ENCODE data around the gene SPI1. TPM values are rescaled to one million over a fixed set of nuclear protein-coding genes. Genes with fewer than 3 reads are reported as not detected.

The SPI1 gene
- total and polyA plus RNA-seq, 12 donors = 3.4 to 38.9 (median 7.5) TPM

GRCh38 chr11:47391077-47391583, 12.8 kb upstream of the SPI1 start:
- H3K36me3 ChIP-seq = no peaks in the 10 kb centered on the region
- 88 to 93% methylated on average over 11 of the region's 11 CpGs for WGBS, 2 donors
- intact Hi-C loops (cut with DNase I) = no loop called here
- H3K4me1 ChIP-seq = peaks cover 0 to 81% (median 17%) of the 10 kb centered on the region in 9 donors
- no peak overlapping the region for H3K4me3 ChIP-seq
- H3K27ac ChIP-seq = peak overlapping the region in 7 of 10 donors; percentile 33 to 100 (median 53)
- H3K27me3 ChIP-seq = no peaks in the 10 kb centered on the region
- TF ChIP-seq, protein P1, sequence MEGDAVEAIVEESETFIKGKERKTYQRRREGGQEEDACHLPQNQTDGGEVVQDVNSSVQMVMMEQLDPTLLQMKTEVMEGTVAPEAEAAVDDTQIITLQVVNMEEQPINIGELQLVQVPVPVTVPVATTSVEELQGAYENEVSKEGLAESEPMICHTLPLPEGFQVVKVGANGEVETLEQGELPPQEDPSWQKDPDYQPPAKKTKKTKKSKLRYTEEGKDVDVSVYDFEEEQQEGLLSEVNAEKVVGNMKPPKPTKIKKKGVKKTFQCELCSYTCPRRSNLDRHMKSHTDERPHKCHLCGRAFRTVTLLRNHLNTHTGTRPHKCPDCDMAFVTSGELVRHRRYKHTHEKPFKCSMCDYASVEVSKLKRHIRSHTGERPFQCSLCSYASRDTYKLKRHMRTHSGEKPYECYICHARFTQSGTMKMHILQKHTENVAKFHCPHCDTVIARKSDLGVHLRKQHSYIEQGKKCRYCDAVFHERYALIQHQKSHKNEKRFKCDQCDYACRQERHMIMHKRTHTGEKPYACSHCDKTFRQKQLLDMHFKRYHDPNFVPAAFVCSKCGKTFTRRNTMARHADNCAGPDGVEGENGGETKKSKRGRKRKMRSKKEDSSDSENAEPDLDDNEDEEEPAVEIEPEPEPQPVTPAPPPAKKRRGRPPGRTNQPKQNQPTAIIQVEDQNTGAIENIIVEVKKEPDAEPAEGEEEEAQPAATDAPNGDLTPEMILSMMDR (IDR thresholded peaks at IDR 0.05) = no peak
- peak in 3 of 8 donors; percentile 7 to 27 (median 25) for ATAC-seq
- no peaks in the 10 kb centered on the region for H3K9me3 ChIP-seq
- DNase-seq = peak in 1 of 2 donors; percentile 48

DNA sequence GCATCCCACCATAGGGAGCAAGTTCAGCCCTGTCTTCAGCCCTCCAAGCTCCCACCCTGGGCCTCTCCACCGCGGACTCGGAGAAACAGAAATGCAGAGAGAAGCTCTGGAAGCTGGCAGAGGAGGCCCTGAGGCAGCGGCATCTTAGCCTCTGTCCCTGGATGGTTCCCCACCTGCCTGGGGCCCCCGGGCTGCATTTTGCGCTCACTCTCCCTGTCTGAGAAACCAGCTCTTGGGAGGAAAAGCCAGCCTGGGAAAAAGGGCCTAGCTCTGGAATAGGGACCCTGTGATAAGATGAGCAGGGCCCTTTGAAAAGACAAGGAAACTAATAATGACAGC, 12.0 kb upstream of the SPI1 start:
- WGBS, 2 donors = 96 to 100% methylated on average over 6 of the region's 6 CpGs
- H3K4me3 ChIP-seq = no peak overlapping the region
- intact Hi-C loops (cut with DNase I) = no loop called here
- TF ChIP-seq, protein P1 (IDR thresholded peaks at IDR 0.05) = no peak
- DNase-seq = no peak
- H3K36me3 ChIP-seq = no peaks in the 10 kb centered on the region
- H3K27me3 ChIP-seq = no peaks in the 10 kb centered on the region
- ATAC-seq = no peak
- peak overlapping the region in 5 of 10 donors; percentile 50 to 100 (median 68) for H3K27ac ChIP-seq
- H3K9me3 ChIP-seq = no peaks in the 10 kb centered on the region
- peaks cover 0 to 73% (median 15%) of the 10 kb centered on the region in 9 donors for H3K4me1 ChIP-seq

- Histone ChIP-seq H3K36me3 (no peaks in the 10 kb centered on the region), H3K9me3 (no peaks in the 10 kb centered on the region), H3K27ac (peak overlapping the region in 4 of 10 donors; percentile 7 to 100 (median 65)), H3K4me1 (peaks cover 0 to 68% (median 12%) of the 10 kb centered on the region in 9 donors), H3K27me3 (no peaks in the 10 kb centered on the region), H3K4me3 (peak overlapping the region in 1 of 10 donors; percentile 31)
- TF ChIP-seq, protein P1 (IDR thresholded peaks at IDR 0.05) = no peak
- DNase-seq = no peak
- intact Hi-C loops (cut with DNase I) = no loop called here
- no peak for ATAC-seq
- WGBS, 2 donors = 85 to 92% methylated on average over 17 of the region's 17 CpGs
Measured at GRCh38 chr11:47389577-47390421, 11.5 kb upstream of the SPI1 start.

GRCh38 chr11:47388697-47389576, 10.6 kb upstream of the SPI1 start:
- no peaks in the 10 kb centered on the region for H3K27me3 ChIP-seq
- intact Hi-C loops (cut with DNase I) = no loop called here
- H3K27ac ChIP-seq = peak overlapping the region in 4 of 10 donors; percentile 7 to 100 (median 46)
- H3K9me3 ChIP-seq = no peaks in the 10 kb centered on the region
- ATAC-seq (no peak), DNase-seq (no peak)
- TF ChIP-seq, protein P1 (IDR thresholded peaks at IDR 0.05) = no peak
- WGBS, 2 donors = 88 to 92% methylated on average over 28 of the region's 28 CpGs
- H3K36me3 ChIP-seq = no peaks in the 10 kb centered on the region
- peak overlapping the region in 1 of 10 donors; percentile 31 for H3K4me3 ChIP-seq
- H3K4me1 ChIP-seq = peaks cover 0 to 61% (median 5%) of the 10 kb centered on the region in 9 donors
